M059J (cell line): ENCODE measurements around the gene DKKL1. TPM values are rescaled to one million over a fixed set of nuclear protein-coding genes. Genes with fewer than 3 reads are reported as not detected.
A peak's percentile ranks its signal among the peaks of the same experiment; 100 is the strongest.
"Not testable (repeated sequence)": the region's sequence is repeated elsewhere in the genome, so short reads cannot be mapped to it uniquely, and the experiment has no call there.

Source experiments
- DNase-seq: peaks from one replicate; pipeline ENCODE4 v3.0.0-alpha.2; 2012; ENCODE audit warnings: low read depth
- total RNA-seq: library from RNA; depleted of rRNA; stranded (reverse); fragments of >200 nt; shearing (Covaris generic); gene quantifications from 2 replicates; pipeline ENCODE4 v1.2.3, GENCODE V29; 2014; rRNA removed

The DKKL1 gene
- not detected in 2 replicates for total RNA-seq

- peak; percentile 97 for DNase-seq
These were observed at the start of gene DKKL1 for GRCh38 chr19:49363268-49364082. TSS of gene DKKL1 (plus strand) at chr19:49363877. CDS start at chr19:49363999, 122 bp downstream.

- no peak for DNase-seq
These were observed 48.6 kb upstream of the DKKL1 start for GRCh38 chr19:49315111-49315510.

GRCh38 chr19:49316284-49316683 is 47.4 kb upstream of the DKKL1 start:
- DNase-seq: no peak

GRCh38 chr19:49318296-49318695 is 45.4 kb upstream of the DKKL1 start:
- DNase-seq: no peak

- no peak for DNase-seq
These were observed 38.7 kb upstream of the DKKL1 start, which contains the start of gene SLC6A16 for GRCh38 chr19:49324801-49325576. TSS of gene SLC6A16 (minus strand) at chr19:49325191. CDS start at chr19:49311347, 13,844 bp downstream.

GRCh38 chr19:49325756-49326155 is 37.9 kb upstream of the DKKL1 start:
- DNase-seq: not testable (repeated sequence)

GRCh38 chr19:49326165-49326704 is 37.4 kb upstream of the DKKL1 start:
- no peak for DNase-seq

- DNase-seq: peak; percentile 30
These were observed 35.7 kb upstream of the DKKL1 start for GRCh38 chr19:49327878-49328544.

GRCh38 chr19:49328741-49329140 is 34.9 kb upstream of the DKKL1 start:
- no peak for DNase-seq

GRCh38 chr19:49331187-49331586 is 32.5 kb upstream of the DKKL1 start:
- DNase-seq: not testable (repeated sequence)

GRCh38 chr19:49331616-49332055 is 32.0 kb upstream of the DKKL1 start:
- DNase-seq: peak; percentile 59

GRCh38 chr19:49332691-49333417 is 30.8 kb upstream of the DKKL1 start:
- DNase-seq: not testable (repeated sequence)

- DNase-seq: no peak
These were observed 30.3 kb upstream of the DKKL1 start for GRCh38 chr19:49333418-49333805.

- DNase-seq: no peak
These were observed 29.8 kb upstream of the DKKL1 start for GRCh38 chr19:49333811-49334288.

- DNase-seq: no peak
These were observed 28.4 kb upstream of the DKKL1 start, which contains the start of gene CD37 for GRCh38 chr19:49335071-49335783. TSS of gene CD37 (plus strand) at chr19:49335406. CDS start at chr19:49335541, 135 bp downstream.

- DNase-seq: no peak
These were observed 27.7 kb upstream of the DKKL1 start for GRCh38 chr19:49335784-49336481.

- DNase-seq: no peak
These were observed 27.0 kb upstream of the DKKL1 start for GRCh38 chr19:49336482-49337266.

- DNase-seq: no peak
These were observed 26.2 kb upstream of the DKKL1 start for GRCh38 chr19:49337267-49338022.
